ENCODE measurements around the gene OAS3. TPM values are rescaled to one million over a fixed set of nuclear protein-coding genes. Genes with fewer than 3 reads are reported as not detected.
"Not testable (repeated sequence)": the region's sequence is repeated elsewhere in the genome, so short reads cannot be mapped to it uniquely, and the experiment has no call there.

Gene OAS3
- polyA plus RNA-seq, 1 donor = 12.3 TPM

GRCh38 chr12:112926416-112927033 lies 11.7 kb upstream of the OAS3 start:
- H3K27ac ChIP-seq (ENCODE audit: low read length) = not testable (repeated sequence)

GRCh38 chr12:112927475-112927874 lies 10.8 kb upstream of the OAS3 start:
- 0% methylated on average over 1 of the region's 3 CpGs for WGBS (ENCODE audit: insufficient coverage, low lambda C conversion rate)
- H3K27ac ChIP-seq (ENCODE audit: low read length) = no peak overlapping the region
- H3K36me3 ChIP-seq (ENCODE audit: control insufficient read depth, insufficient read depth, low read length) = no peaks in the 10 kb centered on the region
- peaks cover 4% of the 10 kb centered on the region for H3K4me1 ChIP-seq (ENCODE audit: control insufficient read depth, insufficient read depth, low read length)
- no peaks in the 10 kb centered on the region for H3K9me3 ChIP-seq (ENCODE audit: control insufficient read depth, low read depth, low read length)
- no peak for DNase-seq
- H3K4me3 ChIP-seq (ENCODE audit: low read length) = no peak overlapping the region
- no peaks in the 10 kb centered on the region for H3K27me3 ChIP-seq (ENCODE audit: control insufficient read depth, insufficient read depth, low read length)

More at GRCh38 chr12:112926416-112927033, 11.7 kb upstream of the OAS3 start:
- not testable (repeated sequence) for H3K4me3 ChIP-seq (ENCODE audit: low read length); H3K9me3 ChIP-seq (ENCODE audit: control insufficient read depth, low read depth, low read length); H3K4me1 ChIP-seq (ENCODE audit: control insufficient read depth, insufficient read depth, low read length); H3K36me3 ChIP-seq (ENCODE audit: control insufficient read depth, insufficient read depth, low read length); H3K27me3 ChIP-seq (ENCODE audit: control insufficient read depth, insufficient read depth, low read length)
- DNase-seq = peak in 1 of 2 donors; percentile 42
- WGBS (ENCODE audit: insufficient coverage, low lambda C conversion rate) = no CpG with 5 or more reads among the region's 7 CpGs

- WGBS (ENCODE audit: insufficient coverage, low lambda C conversion rate) = no CpG with 5 or more reads among the region's 2 CpGs
- H3K36me3 ChIP-seq (ENCODE audit: control insufficient read depth, insufficient read depth, low read length) = no peaks in the 10 kb centered on the region
- H3K4me1 ChIP-seq (ENCODE audit: control insufficient read depth, insufficient read depth, low read length) = peaks cover 4% of the 10 kb centered on the region
- H3K4me3 ChIP-seq (ENCODE audit: low read length) = no peak overlapping the region
- no peak for DNase-seq
- H3K27ac ChIP-seq (ENCODE audit: low read length) = no peak overlapping the region
- no peaks in the 10 kb centered on the region for H3K9me3 ChIP-seq (ENCODE audit: control insufficient read depth, low read depth, low read length)
- no peaks in the 10 kb centered on the region for H3K27me3 ChIP-seq (ENCODE audit: control insufficient read depth, insufficient read depth, low read length)
Measured at GRCh38 chr12:112927925-112928324, 10.3 kb upstream of the OAS3 start.

- H3K36me3 ChIP-seq (ENCODE audit: control insufficient read depth, insufficient read depth, low read length) = no peaks in the 10 kb centered on the region
- WGBS (ENCODE audit: insufficient coverage, low lambda C conversion rate) = no CpG with 5 or more reads among the region's 1 CpG
- H3K4me1 ChIP-seq (ENCODE audit: control insufficient read depth, insufficient read depth, low read length) = peaks cover 4% of the 10 kb centered on the region
- H3K27ac ChIP-seq (ENCODE audit: low read length) = no peak overlapping the region
- no peaks in the 10 kb centered on the region for H3K9me3 ChIP-seq (ENCODE audit: control insufficient read depth, low read depth, low read length)
- H3K27me3 ChIP-seq (ENCODE audit: control insufficient read depth, insufficient read depth, low read length) = no peaks in the 10 kb centered on the region
- DNase-seq = no peak
- no peak overlapping the region for H3K4me3 ChIP-seq (ENCODE audit: low read length)
Measured at GRCh38 chr12:112928978-112929377, 9.3 kb upstream of the OAS3 start.

GRCh38 chr12:112929715-112930114 lies 8.6 kb upstream of the OAS3 start:
- Histone ChIP-seq H3K27me3 (ENCODE audit: control insufficient read depth, insufficient read depth, low read length) (no peaks in the 10 kb centered on the region), H3K4me1 (ENCODE audit: control insufficient read depth, insufficient read depth, low read length) (peaks cover 4% of the 10 kb centered on the region), H3K9me3 (ENCODE audit: control insufficient read depth, low read depth, low read length) (no peaks in the 10 kb centered on the region), H3K36me3 (ENCODE audit: control insufficient read depth, insufficient read depth, low read length) (no peaks in the 10 kb centered on the region), H3K27ac (ENCODE audit: low read length) (no peak overlapping the region), H3K4me3 (ENCODE audit: low read length) (no peak overlapping the region)
- WGBS (ENCODE audit: insufficient coverage, low lambda C conversion rate) = no CpG with 5 or more reads among the region's 3 CpGs
- DNase-seq = no peak

GRCh38 chr12:112930350-112930749 lies 7.9 kb upstream of the OAS3 start:
- H3K27ac ChIP-seq (ENCODE audit: low read length) = no peak overlapping the region
- WGBS (ENCODE audit: insufficient coverage, low lambda C conversion rate) = no CpG with 5 or more reads among the region's 2 CpGs
- DNase-seq = no peak
- peaks cover under 1% of the 10 kb centered on the region for H3K4me1 ChIP-seq (ENCODE audit: control insufficient read depth, insufficient read depth, low read length)
- no peaks in the 10 kb centered on the region for H3K27me3 ChIP-seq (ENCODE audit: control insufficient read depth, insufficient read depth, low read length)
- no peak overlapping the region for H3K4me3 ChIP-seq (ENCODE audit: low read length)
- H3K9me3 ChIP-seq (ENCODE audit: control insufficient read depth, low read depth, low read length) = no peaks in the 10 kb centered on the region
- H3K36me3 ChIP-seq (ENCODE audit: control insufficient read depth, insufficient read depth, low read length) = no peaks in the 10 kb centered on the region

- Histone ChIP-seq H3K27ac (ENCODE audit: low read length) (no peak overlapping the region), H3K4me1 (ENCODE audit: control insufficient read depth, insufficient read depth, low read length) (no peaks in the 10 kb centered on the region), H3K36me3 (ENCODE audit: control insufficient read depth, insufficient read depth, low read length) (no peaks in the 10 kb centered on the region), H3K27me3 (ENCODE audit: control insufficient read depth, insufficient read depth, low read length) (no peaks in the 10 kb centered on the region), H3K9me3 (ENCODE audit: control insufficient read depth, low read depth, low read length) (no peaks in the 10 kb centered on the region), H3K4me3 (ENCODE audit: low read length) (no peak overlapping the region)
- WGBS (ENCODE audit: insufficient coverage, low lambda C conversion rate) = no CpG with 5 or more reads among the region's 6 CpGs
- no peak for DNase-seq
Measured at GRCh38 chr12:112932485-112933128, 5.7 kb upstream of the OAS3 start.

- 60% methylated on average over 2 of the region's 2 CpGs for WGBS (ENCODE audit: insufficient coverage, low lambda C conversion rate)
- no peaks in the 10 kb centered on the region for H3K27me3 ChIP-seq (ENCODE audit: control insufficient read depth, insufficient read depth, low read length)
- no peak for DNase-seq
- no peak overlapping the region for H3K27ac ChIP-seq (ENCODE audit: low read length)
- H3K36me3 ChIP-seq (ENCODE audit: control insufficient read depth, insufficient read depth, low read length) = no peaks in the 10 kb centered on the region
- no peaks in the 10 kb centered on the region for H3K9me3 ChIP-seq (ENCODE audit: control insufficient read depth, low read depth, low read length)
- no peak overlapping the region for H3K4me3 ChIP-seq (ENCODE audit: low read length)
- H3K4me1 ChIP-seq (ENCODE audit: control insufficient read depth, insufficient read depth, low read length) = no peaks in the 10 kb centered on the region
Measured at GRCh38 chr12:112933129-112933505, 5.2 kb upstream of the OAS3 start.

GRCh38 chr12:112936264-112936663 lies 2.0 kb upstream of the OAS3 start:
- Histone ChIP-seq H3K27ac (ENCODE audit: low read length) (no peak overlapping the region), H3K4me3 (ENCODE audit: low read length) (no peak overlapping the region), H3K36me3 (ENCODE audit: control insufficient read depth, insufficient read depth, low read length) (no peaks in the 10 kb centered on the region), H3K4me1 (ENCODE audit: control insufficient read depth, insufficient read depth, low read length) (peaks cover 13% of the 10 kb centered on the region), H3K27me3 (ENCODE audit: control insufficient read depth, insufficient read depth, low read length) (no peaks in the 10 kb centered on the region), H3K9me3 (ENCODE audit: control insufficient read depth, low read depth, low read length) (no peaks in the 10 kb centered on the region)
- peak in 1 of 2 donors; percentile 12 for DNase-seq
- no CpG with 5 or more reads among the region's 1 CpG for WGBS (ENCODE audit: insufficient coverage, low lambda C conversion rate)

GRCh38 chr12:112936927-112937326 lies 1.3 kb upstream of the OAS3 start:
- H3K27me3 ChIP-seq (ENCODE audit: control insufficient read depth, insufficient read depth, low read length) = no peaks in the 10 kb centered on the region
- DNase-seq = peak in 1 of 2 donors; percentile 15
- H3K4me3 ChIP-seq (ENCODE audit: low read length) = no peak overlapping the region
- H3K4me1 ChIP-seq (ENCODE audit: control insufficient read depth, insufficient read depth, low read length) = peaks cover 13% of the 10 kb centered on the region
- WGBS (ENCODE audit: insufficient coverage, low lambda C conversion rate) = no CpG with 5 or more reads among the region's 2 CpGs
- H3K27ac ChIP-seq (ENCODE audit: low read length) = no peak overlapping the region
- H3K9me3 ChIP-seq (ENCODE audit: control insufficient read depth, low read depth, low read length) = no peaks in the 10 kb centered on the region
- H3K36me3 ChIP-seq (ENCODE audit: control insufficient read depth, insufficient read depth, low read length) = peaks cover 4% of the 10 kb centered on the region

- Histone ChIP-seq H3K27me3 (ENCODE audit: control insufficient read depth, insufficient read depth, low read length) (no peaks in the 10 kb centered on the region), H3K27ac (ENCODE audit: low read length) (peak overlapping the region; percentile 72), H3K4me3 (ENCODE audit: low read length) (peak overlapping the region; percentile 61), H3K9me3 (ENCODE audit: control insufficient read depth, low read depth, low read length) (no peaks in the 10 kb centered on the region), H3K36me3 (ENCODE audit: control insufficient read depth, insufficient read depth, low read length) (peaks cover 5% of the 10 kb centered on the region), H3K4me1 (ENCODE audit: control insufficient read depth, insufficient read depth, low read length) (peaks cover 13% of the 10 kb centered on the region)
- DNase-seq = peak in 1 of 2 donors; percentile 27
- no CpG with 5 or more reads among the region's 11 CpGs for WGBS (ENCODE audit: insufficient coverage, low lambda C conversion rate)
Measured at GRCh38 chr12:112938751-112939150, 477 bp downstream of the OAS3 start.
